H9 (cell line): Measurements from ENCODE around the gene CABLES1. TPM values are rescaled to one million over a fixed set of nuclear protein-coding genes. Genes with fewer than 3 reads are reported as not detected.

Experiments
- DNase-seq: peaks from one replicate; pipeline ENCODE4 v3.0.0-alpha.2; 2017
- H2AFZ ChIP-seq: one replicate; pipeline ENCODE4 v1.6.1; 2013; ENCODE audit warnings: mild to moderate bottlenecking, low read length, control low read depth, moderate library complexity
- H2AK5ac ChIP-seq: 2 replicates; pipeline ENCODE4 v1.6.1; 2013; ENCODE audit warnings: low read length, control low read depth, mixed read lengths; ENCODE audit not compliant: insufficient read length
- H2BK120ac ChIP-seq: one replicate; pipeline ENCODE4 v1.6.1; 2013; ENCODE audit warnings: low read depth, mild to moderate bottlenecking, low read length, control low read depth, inconsistent platforms; ENCODE audit not compliant: poor library complexity, severe bottlenecking
- H2BK12ac ChIP-seq: 2 replicates; pipeline ENCODE4 v1.6.1; 2013; ENCODE audit warnings: low read length, control low read depth, mixed read lengths, low read depth; ENCODE audit not compliant: insufficient read length
- H2BK15ac ChIP-seq: 2 replicates; pipeline ENCODE4 v1.6.1; 2013; ENCODE audit warnings: low read depth, low read length, control low read depth
- H2BK20ac ChIP-seq: one replicate; pipeline ENCODE4 v1.6.1; 2013; ENCODE audit warnings: low read depth, mild to moderate bottlenecking, low read length, control low read depth, inconsistent platforms; ENCODE audit not compliant: poor library complexity, severe bottlenecking
- H2BK5ac ChIP-seq: 2 replicates; pipeline ENCODE4 v1.6.1; 2013; ENCODE audit warnings: low read length, control low read depth, mixed read lengths; ENCODE audit not compliant: insufficient read length
- H3K14ac ChIP-seq: 2 replicates; pipeline ENCODE4 v1.6.1; 2013; ENCODE audit warnings: low read length, control low read depth; ENCODE audit not compliant: insufficient read depth
- H3K18ac ChIP-seq: 2 replicates; pipeline ENCODE4 v1.6.1; 2013; ENCODE audit warnings: low read depth, mild to moderate bottlenecking, mixed read lengths, low read length, control low read depth; ENCODE audit not compliant: insufficient read length
- H3K23ac ChIP-seq: 2 replicates; pipeline ENCODE4 v1.6.1; 2013; ENCODE audit warnings: low read length, control low read depth, mixed read lengths, low read depth; ENCODE audit not compliant: insufficient read length
- H3K23me2 ChIP-seq: 2 replicates; pipeline ENCODE4 v1.6.1; 2013; ENCODE audit warnings: low read depth, mild to moderate bottlenecking, mixed read lengths, low read length, control low read depth; ENCODE audit not compliant: insufficient read length, poor library complexity, severe bottlenecking
- H3K27ac ChIP-seq: 2 replicates; pipeline ENCODE4 v1.5.1; 2013; ENCODE audit warnings: low read length, control low read depth, mixed read lengths, low read depth; ENCODE audit not compliant: insufficient read length
- H3K27me3 ChIP-seq: 2 replicates; pipeline ENCODE4 v1.6.1; 2013; ENCODE audit warnings: low read length, control low read depth, inconsistent platforms; ENCODE audit not compliant: insufficient read depth
- H3K4ac ChIP-seq: 2 replicates; pipeline ENCODE4 v1.6.1; 2013; ENCODE audit warnings: low read depth, mild to moderate bottlenecking, control low read depth, inconsistent platforms, low read length, moderate library complexity
- H3K4me1 ChIP-seq: 2 replicates; pipeline ENCODE4 v1.6.1; 2013; ENCODE audit warnings: low read length, control low read depth, inconsistent platforms; ENCODE audit not compliant: insufficient read depth
- H3K4me2 ChIP-seq: 2 replicates; pipeline ENCODE4 v1.6.1; 2013; ENCODE audit warnings: low read length, control low read depth, mixed read lengths; ENCODE audit not compliant: insufficient read length, insufficient read depth
- H3K56ac ChIP-seq: 2 replicates; pipeline ENCODE4 v1.6.1; 2013; ENCODE audit warnings: low read depth, mild to moderate bottlenecking, mixed read lengths, low read length, control low read depth; ENCODE audit not compliant: insufficient read length
- H3K79me1 ChIP-seq: 2 replicates; pipeline ENCODE4 v1.6.1; 2013; ENCODE audit warnings: low read depth, mild to moderate bottlenecking, moderate library complexity, low read length, control low read depth, inconsistent platforms; ENCODE audit not compliant: insufficient read depth, poor library complexity, severe bottlenecking
- H3K79me2 ChIP-seq: 2 replicates; pipeline ENCODE4 v1.6.1; 2013; ENCODE audit warnings: low read length, control low read depth, inconsistent platforms; ENCODE audit not compliant: insufficient read depth
- H3K9ac ChIP-seq: 2 replicates; pipeline ENCODE4 v1.6.1; 2013; ENCODE audit warnings: low read length, control low read depth, mixed read lengths; ENCODE audit not compliant: insufficient read length; ENCODE audit errors: extremely low read depth
- H3K9me3 ChIP-seq: one replicate; pipeline ENCODE4 v1.6.1; 2013; ENCODE audit warnings: low read depth, low read length, inconsistent platforms; ENCODE audit not compliant: control insufficient read depth
- H3T11ph ChIP-seq: one replicate; pipeline ENCODE4 v1.6.1; 2013; ENCODE audit warnings: mild to moderate bottlenecking, low read length, control low read depth, inconsistent platforms
- H4K20me1 ChIP-seq: one replicate; pipeline ENCODE4 v1.6.1; 2013; ENCODE audit not compliant: control insufficient read depth, insufficient read length, insufficient read depth
- H4K5ac ChIP-seq: 2 replicates; pipeline ENCODE4 v1.6.1; 2013; ENCODE audit warnings: low read depth, mild to moderate bottlenecking, mixed read lengths, low read length, control low read depth; ENCODE audit not compliant: insufficient read length
- H4K8ac ChIP-seq: replicated peaks from 2 replicates; pipeline ENCODE4 v1.6.1; 2013; ENCODE audit warnings: low read length, control low read depth, mixed read lengths, low read depth; ENCODE audit not compliant: insufficient read length
- H4K91ac ChIP-seq: 2 replicates; pipeline ENCODE4 v1.6.1; 2013; ENCODE audit warnings: low read depth, mild to moderate bottlenecking, moderate library complexity, mixed read lengths, low read length, control low read depth; ENCODE audit not compliant: insufficient read length
- H3K27ac Mint-ChIP-seq, 3 experiments: 2 replicates in 2 of 3; 3 replicates in 1 of 3; pipeline ENCODE4 v1.8.0; 2020 to 2021; ENCODE audit warnings: mixed read lengths in 3 of 3, mild to moderate bottlenecking in 1 of 3, moderate library complexity in 1 of 3
- H3K27me3 Mint-ChIP-seq: 2 replicates; pipeline ENCODE4 v1.8.0; 2021; ENCODE audit warnings: low read depth, mild to moderate bottlenecking, moderate library complexity, mixed read lengths
- H3K36me3 Mint-ChIP-seq, 3 experiments: 2 replicates in 2 of 3; 3 replicates in 1 of 3; pipeline ENCODE4 v1.8.0; 2020 to 2021; ENCODE audit warnings: low read depth in 3 of 3, mixed read lengths in 3 of 3; ENCODE audit not compliant: insufficient read depth in 1 of 3
- H3K4me1 Mint-ChIP-seq, 2 experiments: 2 replicates each; pipeline ENCODE4 v1.8.0; 2020; ENCODE audit warnings: mixed read lengths in 2 of 2
- H3K4me3 Mint-ChIP-seq, 2 experiments: 2 replicates in 1 of 2; 3 replicates in 1 of 2; pipeline ENCODE4 v1.8.0; 2020 to 2021; ENCODE audit warnings: mild to moderate bottlenecking in 2 of 2, mixed read lengths in 2 of 2, moderate library complexity in 1 of 2
- H3K9me3 Mint-ChIP-seq, 2 experiments: 2 replicates in 1 of 2; 3 replicates in 1 of 2; pipeline ENCODE4 v1.8.0; 2020; ENCODE audit warnings: mild to moderate bottlenecking in 2 of 2, mixed read lengths in 2 of 2, moderate library complexity in 1 of 2
- WGBS: extraction: QIAGEN DNeasy Blood & Tissue Kit; methylation state at CpG from one replicate; pipeline ENCODE4 v1.1.7; 2013; ENCODE audit warnings: missing lambda C conversion rate, low lambda C conversion rate, mixed read lengths; ENCODE audit not compliant: insufficient read length; ENCODE audit errors: extremely low coverage; 5-methylcytosine and 5-hydroxymethylcytosine counted together
- total RNA-seq: library from RNA; stranded (reverse); gene quantifications from 2 replicates; pipeline ENCODE4 v1.2.1, GENCODE V29; 2021
- TF ChIP-seq, protein P1 (sequence below): fragments of 200-600 bp; sonication (generic); conservative IDR thresholded peaks from 3 replicates; pipeline ENCODE4 v1.8.0; 2021; ENCODE audit warnings: antibody characterized with exemption, mild to moderate bottlenecking

The CABLES1 gene
- total RNA-seq, 1 experiment from 2014 or later = 27.1 TPM

DNA sequence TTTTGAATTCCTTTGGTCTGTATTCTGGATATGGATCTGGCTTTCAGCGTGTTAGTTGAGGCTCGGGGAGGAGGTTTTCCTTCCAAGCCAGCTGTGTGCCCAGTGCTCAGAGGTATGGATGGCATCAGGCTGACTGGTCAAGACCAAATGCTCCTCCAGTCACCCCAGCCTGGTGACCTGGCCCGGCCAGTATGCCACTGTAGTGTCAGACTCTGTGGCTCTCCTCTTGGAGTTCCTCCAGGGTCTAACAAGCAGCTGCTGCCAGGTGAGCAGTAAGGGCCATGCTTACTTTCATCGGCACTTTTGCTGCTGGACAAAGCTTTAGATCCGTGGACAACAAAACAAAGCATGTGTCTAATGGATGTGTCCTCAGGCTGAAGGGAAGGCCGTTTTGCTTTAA lies 44.1 kb downstream of the CABLES1 start:
- H3K23ac ChIP-seq = no peak overlapping the region
- no peaks in the 10 kb centered on the region for H3K27me3 ChIP-seq
- no peak overlapping the region for H4K91ac ChIP-seq
- H3K56ac ChIP-seq = no peak overlapping the region
- H4K5ac ChIP-seq = no peak overlapping the region
- no peak overlapping the region for H3K27ac ChIP-seq
- H2BK12ac ChIP-seq = no peak overlapping the region
- no peaks in the 10 kb centered on the region for H3K23me2 ChIP-seq
- H3K14ac ChIP-seq = no peak overlapping the region
- H2BK120ac ChIP-seq = no peak overlapping the region
- H3K4ac ChIP-seq = no peak overlapping the region
- Mint-ChIP-seq H3K36me3 (no peaks in the 10 kb centered on the region; a peak in 1 of 7 replicates), H3K9me3 (no peaks in the 10 kb centered on the region), H3K4me3 (no peak overlapping the region), H3K27ac (peak overlapping the region in 1 of 3 experiments; percentile 53; a peak in 1 of 7 replicates), H3K4me1 (peaks cover 47 to 58% of the 10 kb centered on the region in 2 experiments), H3K27me3 (no peaks in the 10 kb centered on the region)
- H2BK20ac ChIP-seq = no peak overlapping the region
- no peak overlapping the region for H2BK5ac ChIP-seq
- H3K79me1 ChIP-seq = peaks cover 5% of the 10 kb centered on the region
- no peak overlapping the region for H3K18ac ChIP-seq
- peaks cover 6% of the 10 kb centered on the region; the same call in 1 of the 2 replicates for H3K4me1 ChIP-seq
- no peak overlapping the region for H3K9ac ChIP-seq
- peaks cover 3% of the 10 kb centered on the region; the same call in 1 of the 2 replicates for H3K79me2 ChIP-seq
- H2BK15ac ChIP-seq = no peak overlapping the region
- no peak overlapping the region for H4K8ac ChIP-seq
- TF ChIP-seq, protein P1, sequence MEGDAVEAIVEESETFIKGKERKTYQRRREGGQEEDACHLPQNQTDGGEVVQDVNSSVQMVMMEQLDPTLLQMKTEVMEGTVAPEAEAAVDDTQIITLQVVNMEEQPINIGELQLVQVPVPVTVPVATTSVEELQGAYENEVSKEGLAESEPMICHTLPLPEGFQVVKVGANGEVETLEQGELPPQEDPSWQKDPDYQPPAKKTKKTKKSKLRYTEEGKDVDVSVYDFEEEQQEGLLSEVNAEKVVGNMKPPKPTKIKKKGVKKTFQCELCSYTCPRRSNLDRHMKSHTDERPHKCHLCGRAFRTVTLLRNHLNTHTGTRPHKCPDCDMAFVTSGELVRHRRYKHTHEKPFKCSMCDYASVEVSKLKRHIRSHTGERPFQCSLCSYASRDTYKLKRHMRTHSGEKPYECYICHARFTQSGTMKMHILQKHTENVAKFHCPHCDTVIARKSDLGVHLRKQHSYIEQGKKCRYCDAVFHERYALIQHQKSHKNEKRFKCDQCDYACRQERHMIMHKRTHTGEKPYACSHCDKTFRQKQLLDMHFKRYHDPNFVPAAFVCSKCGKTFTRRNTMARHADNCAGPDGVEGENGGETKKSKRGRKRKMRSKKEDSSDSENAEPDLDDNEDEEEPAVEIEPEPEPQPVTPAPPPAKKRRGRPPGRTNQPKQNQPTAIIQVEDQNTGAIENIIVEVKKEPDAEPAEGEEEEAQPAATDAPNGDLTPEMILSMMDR = no peak
- H2AK5ac ChIP-seq = no peak overlapping the region
- H3T11ph ChIP-seq = no peak overlapping the region
- no peak overlapping the region for H3K4me2 ChIP-seq
- no peak overlapping the region for H2AFZ ChIP-seq
- H4K20me1 ChIP-seq = no peaks in the 10 kb centered on the region
- DNase-seq = no peak
- WGBS = no CpG with 5 or more reads among the region's 6 CpGs
- H3K9me3 ChIP-seq = no peaks in the 10 kb centered on the region
